Endometrium (tissue), 2 donors: ENCODE measurements around the gene ZNF628.

ENCODE experiments used
- FAIRE-seq: peaks from 2 replicates; lab custom pipeline; 2012; peaks lifted over from hg19 to GRCh38; lab: Jason Lieb, UNC
- donor health status: control.
- donor health status: control.

ZNF628 gene

GRCh38 chr19:55497763-55498162, 21.3 kb downstream of the ZNF628 start:
- no peak for FAIRE-seq

GRCh38 chr19:55498246-55498840, 21.9 kb downstream of the ZNF628 start:
- no peak for FAIRE-seq

GRCh38 chr19:55500368-55500952, 24.0 kb downstream of the ZNF628 start:
- FAIRE-seq, result no peak

GRCh38 chr19:55502197-55502952, 26.0 kb downstream of the ZNF628 start:
- FAIRE-seq, result no peak

- no peak for FAIRE-seq
Observed at GRCh38 chr19:55503157-55503501, 26.7 kb downstream of the ZNF628 start.

- FAIRE-seq, result no peak
Observed at GRCh38 chr19:55503502-55504251, 27.3 kb downstream of the ZNF628 start.

GRCh38 chr19:55504252-55504603, 27.8 kb downstream of the ZNF628 start:
- no peak for FAIRE-seq

GRCh38 chr19:55504981-55505380, 28.6 kb downstream of the ZNF628 start:
- no peak for FAIRE-seq

GRCh38 chr19:55508120-55508519, 31.7 kb downstream of the ZNF628 start:
- FAIRE-seq, result no peak

- peak; percentile 80 for FAIRE-seq
Observed at GRCh38 chr19:55516878-55517620, 40.6 kb downstream of the ZNF628 start.

- FAIRE-seq, result no peak
Observed at GRCh38 chr19:55519451-55520311, 43.3 kb downstream of the ZNF628 start.

- FAIRE-seq, result no peak
Observed at GRCh38 chr19:55520691-55521292, 44.4 kb downstream of the ZNF628 start.

GRCh38 chr19:55525289-55526101, 49.1 kb downstream of the ZNF628 start:
- no peak for FAIRE-seq

GRCh38 chr19:55526216-55527196, 50.1 kb downstream of the ZNF628 start:
- FAIRE-seq, result no peak

GRCh38 chr19:55527197-55528029, 51.0 kb downstream of the ZNF628 start:
- FAIRE-seq, result no peak

- no peak for FAIRE-seq
Observed at GRCh38 chr19:55528030-55528803, 51.8 kb downstream of the ZNF628 start.

GRCh38 chr19:55529636-55530234, 53.3 kb downstream of the ZNF628 start:
- no peak for FAIRE-seq
